Measurements from ENCODE around the gene POR. TPM values are rescaled to one million over a fixed set of nuclear protein-coding genes. Genes with fewer than 3 reads are reported as not detected.

POR gene
- polyA plus RNA-seq, 1 donor from 2014 or later, result 61.2 TPM

DNA sequence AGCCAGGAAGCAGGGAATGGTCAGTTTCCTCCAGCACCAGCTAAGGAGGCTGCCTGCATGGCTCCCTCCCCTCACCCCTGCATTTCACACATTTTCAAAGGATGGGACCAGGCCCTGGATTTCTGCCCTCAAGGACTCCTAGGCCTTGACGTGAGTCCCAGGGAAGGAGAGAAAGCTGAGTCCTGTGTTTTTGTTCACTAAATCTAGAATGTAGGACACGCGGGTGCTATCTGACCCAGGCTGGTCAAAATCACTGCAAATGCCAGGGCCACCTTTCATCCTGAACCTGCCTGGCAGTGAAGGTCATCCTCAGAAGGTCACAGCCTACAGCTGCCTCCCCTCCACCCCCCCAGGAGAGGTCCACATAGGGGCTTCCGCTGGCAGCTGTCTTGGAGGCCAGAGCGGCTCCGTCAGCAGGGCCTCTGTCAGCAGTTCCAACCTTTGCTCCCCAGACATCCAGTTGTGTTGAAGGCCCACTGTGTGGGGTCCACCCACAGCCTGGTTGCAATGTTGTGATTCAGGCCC lies 18.1 kb upstream of the POR start:
- H3K36me3 ChIP-seq (ENCODE audit: insufficient read depth, low read length), result peaks cover 4% of the 10 kb centered on the region
- no peaks in the 10 kb centered on the region for H3K9me3 ChIP-seq (ENCODE audit: low read length)
- H3F3A ChIP-seq (ENCODE audit: insufficient read depth, low read length, poor library complexity, severe bottlenecking), result no peaks in the 10 kb centered on the region
- H4K20me1 ChIP-seq (ENCODE audit: insufficient read depth), result no peaks in the 10 kb centered on the region
- H3K9me2 ChIP-seq (ENCODE audit: insufficient read depth, low read length), result no peaks in the 10 kb centered on the region
- no peak overlapping the region for H2AFZ ChIP-seq (ENCODE audit: low read depth, low read length)
- no peak overlapping the region for H3K9ac ChIP-seq (ENCODE audit: low read length)
- no peak for TF ChIP-seq MXI1 (conservative IDR thresholded peaks at IDR 0.05; ENCODE audit: poor library complexity, severe bottlenecking)
- TF ChIP-seq EP300 (conservative IDR thresholded peaks at IDR 0.05; ENCODE audit: poor library complexity, severe bottlenecking), result no peak
- TF ChIP-seq, protein P1, sequence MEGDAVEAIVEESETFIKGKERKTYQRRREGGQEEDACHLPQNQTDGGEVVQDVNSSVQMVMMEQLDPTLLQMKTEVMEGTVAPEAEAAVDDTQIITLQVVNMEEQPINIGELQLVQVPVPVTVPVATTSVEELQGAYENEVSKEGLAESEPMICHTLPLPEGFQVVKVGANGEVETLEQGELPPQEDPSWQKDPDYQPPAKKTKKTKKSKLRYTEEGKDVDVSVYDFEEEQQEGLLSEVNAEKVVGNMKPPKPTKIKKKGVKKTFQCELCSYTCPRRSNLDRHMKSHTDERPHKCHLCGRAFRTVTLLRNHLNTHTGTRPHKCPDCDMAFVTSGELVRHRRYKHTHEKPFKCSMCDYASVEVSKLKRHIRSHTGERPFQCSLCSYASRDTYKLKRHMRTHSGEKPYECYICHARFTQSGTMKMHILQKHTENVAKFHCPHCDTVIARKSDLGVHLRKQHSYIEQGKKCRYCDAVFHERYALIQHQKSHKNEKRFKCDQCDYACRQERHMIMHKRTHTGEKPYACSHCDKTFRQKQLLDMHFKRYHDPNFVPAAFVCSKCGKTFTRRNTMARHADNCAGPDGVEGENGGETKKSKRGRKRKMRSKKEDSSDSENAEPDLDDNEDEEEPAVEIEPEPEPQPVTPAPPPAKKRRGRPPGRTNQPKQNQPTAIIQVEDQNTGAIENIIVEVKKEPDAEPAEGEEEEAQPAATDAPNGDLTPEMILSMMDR (IDR thresholded peaks at IDR 0.05; ENCODE audit: poor library complexity, severe bottlenecking), result no peak
- TF ChIP-seq, protein P2, sequence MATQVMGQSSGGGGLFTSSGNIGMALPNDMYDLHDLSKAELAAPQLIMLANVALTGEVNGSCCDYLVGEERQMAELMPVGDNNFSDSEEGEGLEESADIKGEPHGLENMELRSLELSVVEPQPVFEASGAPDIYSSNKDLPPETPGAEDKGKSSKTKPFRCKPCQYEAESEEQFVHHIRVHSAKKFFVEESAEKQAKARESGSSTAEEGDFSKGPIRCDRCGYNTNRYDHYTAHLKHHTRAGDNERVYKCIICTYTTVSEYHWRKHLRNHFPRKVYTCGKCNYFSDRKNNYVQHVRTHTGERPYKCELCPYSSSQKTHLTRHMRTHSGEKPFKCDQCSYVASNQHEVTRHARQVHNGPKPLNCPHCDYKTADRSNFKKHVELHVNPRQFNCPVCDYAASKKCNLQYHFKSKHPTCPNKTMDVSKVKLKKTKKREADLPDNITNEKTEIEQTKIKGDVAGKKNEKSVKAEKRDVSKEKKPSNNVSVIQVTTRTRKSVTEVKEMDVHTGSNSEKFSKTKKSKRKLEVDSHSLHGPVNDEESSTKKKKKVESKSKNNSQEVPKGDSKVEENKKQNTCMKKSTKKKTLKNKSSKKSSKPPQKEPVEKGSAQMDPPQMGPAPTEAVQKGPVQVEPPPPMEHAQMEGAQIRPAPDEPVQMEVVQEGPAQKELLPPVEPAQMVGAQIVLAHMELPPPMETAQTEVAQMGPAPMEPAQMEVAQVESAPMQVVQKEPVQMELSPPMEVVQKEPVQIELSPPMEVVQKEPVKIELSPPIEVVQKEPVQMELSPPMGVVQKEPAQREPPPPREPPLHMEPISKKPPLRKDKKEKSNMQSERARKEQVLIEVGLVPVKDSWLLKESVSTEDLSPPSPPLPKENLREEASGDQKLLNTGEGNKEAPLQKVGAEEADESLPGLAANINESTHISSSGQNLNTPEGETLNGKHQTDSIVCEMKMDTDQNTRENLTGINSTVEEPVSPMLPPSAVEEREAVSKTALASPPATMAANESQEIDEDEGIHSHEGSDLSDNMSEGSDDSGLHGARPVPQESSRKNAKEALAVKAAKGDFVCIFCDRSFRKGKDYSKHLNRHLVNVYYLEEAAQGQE (IDR thresholded peaks at IDR 0.05; ENCODE audit: borderline replicate concordance), result no peak
- TF ChIP-seq RAD21 (conservative IDR thresholded peaks at IDR 0.05), result no peak
- no peak for TF ChIP-seq TAF1 (IDR thresholded peaks at IDR 0.05; ENCODE audit: low read depth)
- TF ChIP-seq EZH2 (IDR thresholded peaks at IDR 0.05; ENCODE audit: borderline replicate concordance, insufficient read depth, low read length, poor library complexity, severe bottlenecking), result no peak
- TF ChIP-seq SMC3 (conservative IDR thresholded peaks at IDR 0.05; ENCODE audit: poor library complexity), result no peak
- no peak for TF ChIP-seq POLR2AphosphoS5 (IDR thresholded peaks at IDR 0.05)
- no peak overlapping the region for H3K4me3 ChIP-seq (ENCODE audit: low read length)
- no peak overlapping the region for H3K4me2 ChIP-seq (ENCODE audit: low read length)
- H3K79me2 ChIP-seq (replicated peaks; ENCODE audit: insufficient read depth, low read length), result no peaks in the 10 kb centered on the region
- no peaks in the 10 kb centered on the region for H3K27me3 ChIP-seq (ENCODE audit: insufficient read depth, low read depth, low read length)
- no peak overlapping the region for H3K27ac ChIP-seq (ENCODE audit: low read length)

DNA sequence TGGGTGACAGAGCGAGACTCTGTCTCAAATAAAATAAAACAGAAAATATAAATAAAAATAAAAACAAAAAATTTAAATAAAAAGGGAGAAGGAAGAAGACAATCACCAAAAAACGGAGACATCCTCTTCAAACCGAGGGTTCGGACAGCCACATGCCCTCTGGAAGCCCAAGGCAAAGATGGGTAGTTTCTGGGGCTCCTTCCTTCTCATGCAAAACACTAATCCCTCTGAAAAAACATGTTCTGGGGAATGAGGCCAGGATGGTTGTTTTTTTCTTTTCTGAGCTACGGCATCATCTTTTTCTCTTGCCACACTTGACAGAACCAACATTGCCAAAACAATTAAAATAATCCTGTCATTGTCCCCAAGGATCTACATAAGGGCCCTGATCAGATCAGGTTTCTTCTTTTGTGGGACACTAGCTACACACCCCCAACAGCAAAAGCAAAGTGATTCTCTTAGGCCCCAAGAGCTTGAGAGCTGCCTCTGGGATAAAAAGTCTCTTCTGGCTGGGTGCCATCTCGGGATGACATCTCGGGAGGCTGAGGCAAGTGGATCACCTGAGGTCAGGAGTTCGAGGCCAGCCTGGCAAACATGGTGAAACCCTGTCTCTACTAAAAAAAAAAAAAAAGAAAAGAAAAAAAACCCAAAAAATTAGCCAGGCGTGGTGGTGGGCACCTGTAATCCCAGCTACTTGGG lies 14.2 kb upstream of the POR start:
- Histone ChIP-seq H3K36me3 (ENCODE audit: insufficient read depth, low read length) (no peaks in the 10 kb centered on the region), H3K27ac (ENCODE audit: low read length) (no peak overlapping the region), H3F3A (ENCODE audit: insufficient read depth, low read length, poor library complexity, severe bottlenecking) (no peaks in the 10 kb centered on the region), H3K4me2 (ENCODE audit: low read length) (no peak overlapping the region), H3K27me3 (ENCODE audit: insufficient read depth, low read depth, low read length) (no peaks in the 10 kb centered on the region), H2AFZ (ENCODE audit: low read depth, low read length) (no peak overlapping the region), H3K9me3 (ENCODE audit: low read length) (no peaks in the 10 kb centered on the region), H4K20me1 (ENCODE audit: insufficient read depth) (no peaks in the 10 kb centered on the region), H3K79me2 (replicated peaks; ENCODE audit: insufficient read depth, low read length) (no peaks in the 10 kb centered on the region), H3K9ac (ENCODE audit: low read length) (no peak overlapping the region), H3K4me3 (ENCODE audit: low read length) (no peak overlapping the region), H3K9me2 (ENCODE audit: insufficient read depth, low read length) (no peaks in the 10 kb centered on the region)
- TF ChIP-seq SMC3 (conservative IDR thresholded peaks at IDR 0.05; ENCODE audit: poor library complexity), result no peak
- TF ChIP-seq, protein P2 (IDR thresholded peaks at IDR 0.05; ENCODE audit: borderline replicate concordance), result no peak
- no peak for TF ChIP-seq TAF1 (IDR thresholded peaks at IDR 0.05; ENCODE audit: low read depth)
- TF ChIP-seq EP300 (conservative IDR thresholded peaks at IDR 0.05; ENCODE audit: poor library complexity, severe bottlenecking), result no peak
- no peak for TF ChIP-seq RAD21 (conservative IDR thresholded peaks at IDR 0.05)

Measured in neural cell (in vitro differentiated cells).